Stimulated activated CD8-positive, alpha-beta memory T cell treated with anti-CD3 and anti-CD28 coated beads, Interleukin-7, amount 100 ng/mL, for 24 hours (primary cell): ENCODE data around the gene ELOA.
"Not testable (repeated sequence)": the region's sequence is repeated elsewhere in the genome, so short reads cannot be mapped to it uniquely, and the experiment has no call there.

Experiments used
- DNase-seq: peaks from one replicate; pipeline ENCODE4 v3.0.0-alpha.2; 2020; ENCODE audit warnings: low read depth

Gene ELOA

DNA sequence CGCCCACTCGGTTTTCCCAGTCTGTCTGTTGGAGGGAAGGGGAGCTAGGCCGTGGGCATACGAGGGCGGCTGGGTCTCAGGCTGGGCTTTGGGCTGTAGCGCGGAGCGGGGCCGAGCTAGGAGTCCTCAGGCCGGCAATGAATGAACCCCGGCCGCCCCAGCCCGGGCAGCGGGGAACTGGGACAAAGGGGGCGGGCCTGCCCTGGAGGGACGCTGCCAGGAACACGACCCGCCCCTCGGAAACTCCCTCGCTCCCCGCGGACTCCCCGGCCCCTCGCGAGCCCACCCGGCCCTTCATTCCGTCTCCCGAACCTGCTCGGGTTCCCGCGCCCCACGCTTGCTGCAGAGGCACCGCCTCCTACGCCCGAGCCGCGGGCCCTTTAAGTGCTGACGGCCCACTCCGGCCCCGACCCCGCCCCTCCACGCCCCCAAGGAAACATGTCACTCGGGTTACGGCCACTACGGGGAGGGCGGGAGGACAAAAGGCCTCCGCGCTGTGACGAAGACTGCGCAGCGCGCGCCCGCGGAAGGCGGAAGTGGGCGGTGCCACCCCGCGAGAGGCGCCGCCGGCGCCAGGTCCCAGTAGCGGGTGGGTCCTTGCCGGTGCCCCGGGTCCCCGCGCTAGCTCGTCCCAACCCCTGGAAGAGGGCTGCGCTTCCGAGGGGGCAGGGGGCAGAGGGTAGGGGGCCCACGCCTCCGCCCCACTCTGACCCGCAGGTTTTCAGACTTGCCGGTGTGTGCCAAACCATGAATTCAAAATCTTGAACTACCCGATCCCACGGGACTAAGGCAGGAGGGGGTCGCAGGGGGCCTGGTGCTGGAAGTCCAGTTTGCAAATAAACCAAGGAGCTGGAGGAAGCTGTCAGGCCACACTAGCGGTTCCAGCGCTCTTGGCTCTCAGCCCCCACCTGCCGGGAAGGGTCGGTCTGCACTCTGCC, 57.4 kb downstream of the ELOA start, which contains the start of gene GALE:
GALE (minus strand) TSS at position 355 of the 938 bp plus-strand sequence. CDS start 1,747 bp downstream, outside the sequence.
- peak; percentile 98 for DNase-seq

DNA sequence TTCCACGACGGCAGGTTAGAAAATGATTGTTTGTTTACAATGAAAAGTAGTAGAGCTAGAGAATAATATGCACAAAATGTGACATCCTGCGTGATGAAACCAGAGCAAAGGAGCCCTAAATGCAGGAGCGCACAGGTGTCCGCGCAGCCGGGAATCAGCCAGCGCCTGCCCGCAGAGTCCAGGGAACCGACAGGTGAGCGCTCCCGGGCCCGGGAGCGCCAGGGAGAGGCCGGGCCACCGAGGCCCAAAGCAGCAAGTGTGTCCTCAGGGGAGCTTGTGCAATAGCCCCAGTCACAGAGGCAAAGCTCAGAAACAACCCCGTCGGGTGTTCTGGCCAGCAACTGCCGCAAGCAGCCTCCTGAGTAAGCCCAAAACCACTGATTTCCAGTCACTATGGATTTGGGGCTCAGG, 58.1 kb downstream of the ELOA start:
- no peak for DNase-seq

DNA sequence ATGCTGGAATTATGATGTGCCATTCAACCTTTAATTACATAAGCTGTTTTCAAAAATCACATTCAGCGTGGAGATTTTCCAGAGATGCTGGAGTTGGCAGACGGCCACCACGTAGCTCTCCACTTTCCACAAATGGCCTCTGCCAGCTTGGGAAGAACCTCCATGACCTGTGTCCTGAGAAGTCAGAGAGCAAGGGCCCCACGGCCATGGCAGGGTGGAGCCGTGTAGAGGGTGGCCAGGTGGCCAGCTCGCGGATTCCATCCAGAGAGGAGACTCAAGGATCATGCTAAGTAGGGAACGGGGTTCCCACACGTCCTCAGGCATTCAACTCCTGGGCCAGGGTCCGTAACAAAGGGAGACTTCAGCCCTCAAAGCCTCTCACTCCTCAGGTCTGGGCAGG, 58.6 kb downstream of the ELOA start:
- no peak for DNase-seq

DNA sequence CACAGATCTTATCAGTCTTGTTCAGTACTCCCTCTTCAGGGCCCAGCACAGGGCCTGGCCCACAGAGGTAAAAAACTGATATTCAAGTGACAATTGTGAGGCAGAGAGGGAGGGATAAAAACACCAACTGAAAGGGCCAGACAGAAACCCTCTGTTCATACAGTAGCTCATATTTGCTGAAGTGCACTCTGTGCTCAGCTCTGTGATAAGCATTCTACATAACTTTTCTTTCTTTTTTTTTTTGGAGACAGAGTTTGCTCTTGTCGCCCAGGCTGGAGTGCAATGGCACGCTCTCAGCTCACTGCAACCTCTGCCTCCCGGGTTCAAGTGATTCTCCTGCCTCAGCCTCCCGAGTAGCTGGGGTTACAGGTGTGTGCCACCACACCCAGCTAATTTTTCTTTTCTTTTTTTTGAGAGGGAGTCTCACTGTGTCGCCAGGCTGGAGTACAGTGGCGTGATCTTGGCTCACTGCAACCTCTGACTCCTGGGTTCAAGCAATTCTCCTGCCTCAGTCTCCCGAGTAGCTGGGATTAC, 59.6 kb downstream of the ELOA start:
- DNase-seq, result not testable (repeated sequence)

DNA sequence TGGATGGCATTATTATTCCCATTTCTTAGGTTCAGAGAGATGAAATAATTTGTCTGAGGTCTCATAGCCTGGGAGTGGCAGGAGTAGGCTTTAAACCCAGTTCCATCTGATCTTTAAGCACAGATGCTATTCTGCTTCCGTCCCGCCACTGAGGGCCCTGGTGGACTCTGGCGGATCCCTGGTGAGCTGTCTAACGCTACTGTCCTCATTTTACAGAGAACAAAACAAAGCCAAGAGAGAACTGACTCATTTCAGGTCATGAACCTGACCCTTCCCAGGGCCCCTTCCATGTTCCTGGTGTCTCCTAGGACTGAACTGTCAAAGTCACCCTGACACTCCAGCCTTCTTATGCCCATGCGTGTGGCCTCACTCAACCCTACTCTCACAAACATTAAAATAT, 60.4 kb downstream of the ELOA start:
- no peak for DNase-seq

DNA sequence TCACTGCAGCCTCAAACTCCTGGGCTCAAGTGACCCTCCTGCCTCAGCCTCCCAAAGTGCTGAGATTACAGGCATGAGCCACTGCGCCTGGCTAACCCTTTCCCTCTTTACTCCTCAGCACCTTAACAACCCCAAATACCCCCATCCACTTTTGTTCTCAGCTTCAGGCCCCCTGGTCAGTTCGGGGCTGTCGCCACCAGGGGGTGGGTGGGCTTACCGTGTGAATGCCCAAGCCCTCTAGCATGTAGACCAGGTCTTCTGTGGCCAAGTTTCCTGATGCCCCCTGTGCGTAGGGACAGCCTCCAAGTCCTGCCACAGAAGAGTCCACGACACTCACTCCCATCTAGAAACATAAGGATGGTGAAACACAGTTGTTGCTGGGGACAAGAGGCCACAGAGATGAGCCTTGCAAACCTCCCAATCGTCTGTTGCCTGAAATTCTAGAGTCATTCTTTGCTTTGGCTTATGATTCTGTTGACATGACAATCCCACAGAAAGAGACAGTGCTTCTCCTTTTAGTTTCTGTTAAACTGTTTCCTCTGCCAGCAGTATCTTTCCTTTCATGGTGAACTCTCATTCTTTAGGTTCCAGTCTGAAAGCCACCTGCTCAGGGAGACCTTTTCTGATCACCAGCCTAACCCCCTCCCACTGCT, 61.0 kb downstream of the ELOA start:
- DNase-seq, result no peak

DNA sequence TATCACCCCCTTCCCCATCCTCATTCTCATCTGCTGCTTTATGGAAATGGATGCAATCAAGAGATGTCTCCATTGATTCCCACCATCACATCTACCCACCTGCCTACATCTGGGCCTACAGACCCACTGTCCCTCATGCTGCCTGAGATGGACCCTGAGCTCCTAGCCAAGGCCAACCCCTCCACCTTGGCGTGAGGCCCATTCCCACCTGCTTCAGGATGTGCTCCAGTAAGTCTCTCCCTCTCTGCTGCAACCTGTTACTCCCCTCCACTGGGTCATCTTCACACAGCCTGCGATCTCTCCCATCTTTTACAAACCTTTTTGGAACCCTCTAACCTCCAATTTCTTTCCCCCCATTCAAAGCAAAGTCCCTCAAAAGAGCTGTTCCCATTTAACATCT, 61.8 kb downstream of the ELOA start:
- no peak for DNase-seq

DNA sequence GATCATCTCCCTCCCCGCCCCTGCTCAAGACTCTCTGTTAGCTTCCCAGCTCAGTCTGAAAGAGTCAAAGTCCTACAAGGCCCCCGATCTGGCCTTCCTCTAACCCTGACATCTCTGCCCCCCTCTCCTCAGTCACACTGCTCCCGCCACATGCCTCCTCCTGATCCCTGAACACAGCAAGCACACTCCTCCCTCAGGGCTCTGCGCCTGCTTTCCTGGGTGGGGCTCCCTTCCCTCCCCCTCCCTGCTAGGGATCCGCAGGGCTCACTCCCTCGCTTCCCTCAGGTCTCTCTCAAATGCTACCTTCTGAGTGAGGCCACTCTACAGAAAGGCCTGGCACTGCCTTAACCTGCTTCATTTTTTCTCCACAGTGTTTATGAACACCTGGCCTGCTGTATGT, 63.0 kb downstream of the ELOA start:
- no peak for DNase-seq

DNA sequence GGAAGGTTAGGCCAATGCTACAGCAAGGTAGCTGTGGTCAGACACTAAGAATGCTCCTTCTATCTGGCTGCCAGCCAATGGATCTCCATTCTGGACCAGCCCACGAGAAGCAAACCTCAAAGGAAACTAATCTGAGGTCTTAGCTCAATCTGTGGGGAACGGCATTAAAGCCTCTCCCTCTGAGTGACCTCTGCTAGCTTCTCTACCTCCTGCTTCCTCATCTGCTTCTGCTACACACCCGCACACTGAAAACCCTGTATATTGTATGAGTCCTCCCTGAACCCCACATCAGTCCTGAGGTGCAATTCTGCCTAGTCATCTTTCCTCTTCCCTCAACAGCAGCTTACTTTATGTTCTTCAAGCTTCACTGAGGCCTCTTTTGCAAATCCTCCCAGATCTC, 64.2 kb downstream of the ELOA start:
- no peak for DNase-seq

DNA sequence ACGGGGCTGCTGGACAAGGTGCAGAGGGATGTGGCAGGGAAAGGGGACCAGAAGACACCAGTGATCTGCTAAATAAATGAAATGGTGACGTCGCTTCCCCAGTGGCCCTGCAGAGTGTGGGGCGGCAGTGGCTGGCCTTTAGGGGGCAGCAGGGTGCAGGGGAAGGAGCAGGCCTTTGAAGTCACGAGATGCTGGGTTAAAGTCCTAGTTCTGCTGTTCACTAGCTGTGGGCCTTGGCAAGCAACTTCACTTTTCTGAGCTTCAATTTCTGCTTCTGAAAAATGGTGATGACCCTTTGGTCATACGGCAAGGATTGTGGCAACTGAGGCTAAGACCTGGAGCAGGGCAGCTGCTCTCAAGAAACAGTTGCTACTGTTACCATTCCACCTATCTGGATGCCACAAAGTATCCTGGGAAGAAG, 66.5 kb downstream of the ELOA start:
- peak; percentile 62 for DNase-seq

DNA sequence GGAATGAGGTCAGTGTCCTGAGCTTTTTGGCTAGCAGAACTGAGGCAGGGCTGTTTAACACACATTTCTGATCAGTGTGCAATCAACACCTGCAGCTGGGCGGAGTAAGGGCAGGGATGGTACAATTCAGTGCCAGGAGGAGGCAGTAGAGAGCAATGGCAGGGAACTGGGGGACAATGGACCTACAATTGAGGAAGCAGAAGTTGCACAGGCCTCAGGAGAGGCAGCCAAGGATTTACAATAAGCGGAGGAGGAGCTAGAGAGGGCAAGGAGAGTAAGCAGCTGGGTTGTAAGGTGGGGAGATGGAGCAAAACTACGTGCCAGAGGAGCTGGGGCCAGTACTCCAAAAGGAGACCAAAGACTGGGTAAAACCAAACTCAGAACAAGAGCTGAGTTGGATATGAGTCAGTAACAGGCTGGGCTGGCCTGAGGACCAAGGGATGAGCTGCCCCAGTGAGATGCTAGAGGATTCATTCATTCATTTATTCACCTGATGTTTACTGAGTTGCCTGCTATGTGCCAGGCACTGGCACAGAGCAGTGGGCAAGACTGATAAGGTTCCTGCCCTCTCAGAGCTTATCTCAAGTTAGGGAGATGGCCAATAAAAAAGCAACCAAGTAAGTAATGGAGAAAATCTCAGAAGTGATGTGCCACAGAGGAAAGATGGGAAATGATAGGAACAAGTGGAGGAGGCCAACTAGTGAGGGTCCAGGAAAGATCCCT, 67.7 kb downstream of the ELOA start:
- no peak for DNase-seq
